ENCODE measurements around the gene KIAA0232. TPM values are rescaled to one million over a fixed set of nuclear protein-coding genes. Genes with fewer than 3 reads are reported as not detected.

Gene KIAA0232
- total RNA-seq, 2 donors from 2014 or later: 9.4 to 10.5 TPM

GRCh38 chr4:6929812-6930464 is 147.4 kb downstream of the KIAA0232 start:
- peaks cover 50% of the 10 kb centered on the region for H3K36me3 Mint-ChIP-seq (ENCODE audit: low read depth)
- no peak for ATAC-seq (replicated peaks)
- no peak overlapping the region for H3K4me3 Mint-ChIP-seq
- no peaks in the 10 kb centered on the region for H3K9me3 Mint-ChIP-seq
- no peak overlapping the region for H3K27ac Mint-ChIP-seq
- no peaks in the 10 kb centered on the region for H3K27me3 Mint-ChIP-seq
- peaks cover 67% of the 10 kb centered on the region for H3K4me1 Mint-ChIP-seq

DNA sequence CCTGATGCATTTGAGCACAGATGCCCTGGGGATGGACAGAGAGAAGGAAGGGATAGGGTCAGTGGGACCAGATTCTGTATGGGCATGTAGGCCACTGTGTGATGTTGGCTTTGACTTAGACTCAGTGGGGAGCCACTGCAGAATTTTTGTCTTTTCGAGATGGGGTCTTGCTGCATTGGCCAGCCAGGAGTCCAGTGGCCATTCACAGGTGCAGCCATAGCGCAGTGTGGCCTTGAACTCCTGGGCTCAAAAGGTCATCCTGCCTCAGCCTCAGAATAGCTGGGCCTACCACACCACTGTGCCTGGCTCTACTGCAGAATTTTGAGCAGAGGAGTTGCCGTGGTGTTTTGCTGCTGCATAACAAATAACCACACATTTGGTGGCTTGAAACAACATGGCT is 149.9 kb downstream of the KIAA0232 start:
- Mint-ChIP-seq H3K27me3 (no peaks in the 10 kb centered on the region), H3K9me3 (no peaks in the 10 kb centered on the region), H3K4me1 (peaks cover 60% of the 10 kb centered on the region), H3K27ac (no peak overlapping the region), H3K4me3 (no peak overlapping the region), H3K36me3 (ENCODE audit: low read depth) (peaks cover 52% of the 10 kb centered on the region)
- no peak for ATAC-seq (replicated peaks)

- Mint-ChIP-seq H3K9me3 (no peaks in the 10 kb centered on the region), H3K4me3 (no peak overlapping the region), H3K36me3 (ENCODE audit: low read depth) (peaks cover 56% of the 10 kb centered on the region), H3K4me1 (peaks cover 59% of the 10 kb centered on the region), H3K27me3 (no peaks in the 10 kb centered on the region), H3K27ac (no peak overlapping the region)
- no peak for ATAC-seq (replicated peaks)
These were observed 150.4 kb downstream of the KIAA0232 start for GRCh38 chr4:6932918-6933317.

Other genes starting within 250 kb of the KIAA0232 start
- gene MAN2B2, start 207.5 kb upstream of the KIAA0232 start, total RNA-seq: 10 to 100 TPM; 19.5 to 20.3 TPM
- gene MRFAP1, start 142.0 kb upstream of the KIAA0232 start, total RNA-seq: 10 to 100 TPM; 86.7 to 96.7 TPM
- gene S100P, start 88.8 kb upstream of the KIAA0232 start, total RNA-seq: 1 to 10 TPM in 1 of 2 donors, under 1 TPM in 1; 0.87 to 2.5 TPM
- 10 to 100 TPM; 35.8 to 53.6 TPM for gene MRFAP1L1, start 72.9 kb upstream of the KIAA0232 start, total RNA-seq
- 10 to 100 TPM; 15.9 to 17.7 TPM for gene BLOC1S4, start 66.6 kb upstream of the KIAA0232 start, total RNA-seq
- 10 to 100 TPM; 44.1 to 63.8 TPM for gene TBC1D14, start 127.1 kb downstream of the KIAA0232 start, total RNA-seq